Immature natural killer cell (primary cell): ENCODE data around the gene MRPS2. TPM values are rescaled to one million over a fixed set of nuclear protein-coding genes. Genes with fewer than 3 reads are reported as not detected.
"Not testable (repeated sequence)": the region's sequence is repeated elsewhere in the genome, so short reads cannot be mapped to it uniquely, and the experiment has no call there.

Experiments
- DNase-seq, 3 donors: peaks; one replicate each; pipeline ENCODE4 v3.0.0; 2022; ENCODE audit warnings: mixed read lengths in 1 of 3
- H3K27ac Mint-ChIP-seq, 6 donors: one replicate each; pipeline ENCODE4 v1.8.0; 2020; ENCODE audit warnings: mixed read lengths in 6 of 6, mild to moderate bottlenecking in 5 of 6, inconsistent platforms in 4 of 6, moderate library complexity in 3 of 6
- H3K27me3 Mint-ChIP-seq, 3 donors: one replicate each; pipeline ENCODE4 v1.8.0; 2020 to 2021; ENCODE audit warnings: low read depth in 3 of 3, mild to moderate bottlenecking in 3 of 3, mixed read lengths in 3 of 3, moderate library complexity in 3 of 3, inconsistent platforms in 1 of 3
- H3K36me3 Mint-ChIP-seq, 3 donors: one replicate each; pipeline ENCODE4 v1.8.0; 2020; ENCODE audit warnings: mixed read lengths in 3 of 3, inconsistent platforms in 2 of 3, mild to moderate bottlenecking in 2 of 3
- H3K4me1 Mint-ChIP-seq, 2 donors: one replicate each; pipeline ENCODE4 v1.8.0; 2020; ENCODE audit warnings: inconsistent platforms in 2 of 2, mild to moderate bottlenecking in 2 of 2, mixed read lengths in 2 of 2, moderate library complexity in 1 of 2
- H3K4me3 Mint-ChIP-seq, 5 donors: one replicate each; pipeline ENCODE4 v1.8.0; 2020; ENCODE audit warnings: mild to moderate bottlenecking in 5 of 5, mixed read lengths in 5 of 5, inconsistent platforms in 3 of 5, moderate library complexity in 3 of 5
- H3K9me3 Mint-ChIP-seq, 6 donors: one replicate each; pipeline ENCODE4 v1.8.0; 2020; ENCODE audit warnings: mild to moderate bottlenecking in 6 of 6, mixed read lengths in 6 of 6, inconsistent platforms in 4 of 6, moderate library complexity in 3 of 6
- polyA plus RNA-seq, 3 donors: library from polyadenylated mRNA; unstranded; fragments of 300-500 nt; fragmentation: Illumina TruSeq; gene quantifications; one replicate each; pipeline ENCODE4 v1.2.3, GENCODE V29; 2021

MRPS2 gene
- polyA plus RNA-seq, 3 donors from 2014 or later = 28.6 to 53.4 (median 32.9) TPM

DNA sequence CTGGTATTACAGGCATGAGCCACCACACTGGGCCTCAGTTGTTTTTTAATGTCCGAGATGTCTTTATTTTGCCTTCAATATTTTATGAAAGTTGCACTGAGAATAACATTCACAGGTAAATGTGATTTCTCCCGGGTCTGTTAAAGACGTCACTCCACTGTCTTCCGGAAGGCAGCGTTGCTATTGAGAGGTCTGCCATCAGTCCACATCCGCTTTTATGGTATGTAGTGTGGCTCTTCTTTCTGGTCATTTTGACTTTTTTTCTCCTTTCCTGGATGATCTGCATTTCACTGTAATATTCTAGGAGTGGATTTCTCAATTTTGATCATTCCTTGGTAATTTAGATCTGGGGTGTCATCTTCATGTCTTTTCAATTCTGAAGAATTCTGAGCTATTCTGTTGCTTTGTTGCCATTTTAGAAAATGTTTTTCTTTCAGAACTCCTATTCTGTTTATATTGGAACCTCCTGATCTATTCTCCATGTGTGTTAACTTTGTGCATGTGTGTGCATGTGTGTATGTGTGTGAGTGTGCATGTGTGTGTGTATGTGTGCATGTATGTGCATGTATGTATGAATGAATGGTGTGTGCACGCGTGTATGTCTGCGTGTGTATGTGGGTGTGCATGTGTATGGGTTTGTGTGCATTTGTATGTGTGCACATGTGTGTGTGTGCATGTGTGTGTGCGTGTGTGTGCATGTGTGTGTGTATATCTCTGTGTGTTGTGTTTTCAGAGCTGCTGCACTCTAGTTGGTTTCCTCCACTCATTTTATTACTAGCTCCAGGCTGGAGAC lies 18.9 kb downstream of the MRPS2 start:
- Mint-ChIP-seq H3K9me3 (no peaks in the 10 kb centered on the region), H3K36me3 (no peaks in the 10 kb centered on the region), H3K4me3 (no peak overlapping the region), H3K4me1 (no peaks in the 10 kb centered on the region), H3K27me3 (peaks cover 0 to 3% (median 0%) of the 10 kb centered on the region in 3 donors), H3K27ac (no peak overlapping the region)
- DNase-seq = no peak

- H3K4me3 Mint-ChIP-seq = no peak within 1 kb of the TSS
- no peaks in the 10 kb centered on the region for H3K4me1 Mint-ChIP-seq
- H3K27me3 Mint-ChIP-seq = peaks cover 0 to 3% (median 0%) of the 10 kb centered on the region in 3 donors
- no peaks in the 10 kb centered on the region for H3K9me3 Mint-ChIP-seq
- H3K27ac Mint-ChIP-seq = no peak within 1 kb of the TSS
- H3K36me3 Mint-ChIP-seq = no peaks in the 10 kb centered on the region
- no peak for DNase-seq
Measured at GRCh38 chr9:135520916-135521607, 20.6 kb downstream of the MRPS2 start, which contains the start of gene LCN1. Gene LCN1, plus strand, starts transcription at chr9:135521440. Its CDS starts 58 bp downstream, at chr9:135521498.

- DNase-seq = no peak
- H3K27ac Mint-ChIP-seq = no peak overlapping the region
- H3K36me3 Mint-ChIP-seq = no peaks in the 10 kb centered on the region
- no peaks in the 10 kb centered on the region for H3K4me1 Mint-ChIP-seq
- peaks cover 0 to 3% (median 0%) of the 10 kb centered on the region in 3 donors for H3K27me3 Mint-ChIP-seq
- H3K4me3 Mint-ChIP-seq = no peak overlapping the region
- H3K9me3 Mint-ChIP-seq = no peaks in the 10 kb centered on the region
Measured at GRCh38 chr9:135521608-135522095, 21.2 kb downstream of the MRPS2 start.

- H3K27ac Mint-ChIP-seq = no peak overlapping the region
- H3K4me3 Mint-ChIP-seq = no peak overlapping the region
- no peak for DNase-seq
- peaks cover 0 to 3% (median 0%) of the 10 kb centered on the region in 3 donors for H3K27me3 Mint-ChIP-seq
- H3K4me1 Mint-ChIP-seq = no peaks in the 10 kb centered on the region
- H3K9me3 Mint-ChIP-seq = no peaks in the 10 kb centered on the region
- H3K36me3 Mint-ChIP-seq = no peaks in the 10 kb centered on the region
Measured at GRCh38 chr9:135522137-135522877, 21.8 kb downstream of the MRPS2 start.

DNA sequence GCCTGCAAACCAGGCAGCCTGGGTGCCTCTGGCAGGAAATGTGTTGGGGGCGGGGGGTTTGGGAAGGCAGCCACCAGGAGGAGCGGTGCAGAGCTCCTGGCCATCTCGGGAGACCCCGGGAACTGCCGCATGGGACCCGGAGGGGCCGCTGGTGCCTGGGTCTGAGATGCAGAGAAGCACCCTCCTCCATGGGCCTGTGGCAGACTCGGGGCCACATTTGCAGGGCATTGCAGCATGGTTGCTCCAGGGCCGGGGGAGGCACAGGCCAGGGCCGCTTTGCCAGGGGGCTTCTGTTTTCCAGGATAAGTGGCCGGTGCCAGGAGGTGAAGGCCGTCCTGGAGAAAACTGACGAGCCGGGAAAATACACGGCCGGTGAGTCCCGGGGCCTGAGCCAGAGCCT lies 22.4 kb downstream of the MRPS2 start:
- H3K27ac Mint-ChIP-seq = no peak overlapping the region
- no peaks in the 10 kb centered on the region for H3K4me1 Mint-ChIP-seq
- no peak for DNase-seq
- no peaks in the 10 kb centered on the region for H3K36me3 Mint-ChIP-seq
- H3K4me3 Mint-ChIP-seq = no peak overlapping the region
- peaks cover 0 to 3% (median 0%) of the 10 kb centered on the region in 3 donors for H3K27me3 Mint-ChIP-seq
- no peaks in the 10 kb centered on the region for H3K9me3 Mint-ChIP-seq

GRCh38 chr9:135523521-135524129 lies 23.1 kb downstream of the MRPS2 start:
- no peaks in the 10 kb centered on the region for H3K4me1 Mint-ChIP-seq

DNA sequence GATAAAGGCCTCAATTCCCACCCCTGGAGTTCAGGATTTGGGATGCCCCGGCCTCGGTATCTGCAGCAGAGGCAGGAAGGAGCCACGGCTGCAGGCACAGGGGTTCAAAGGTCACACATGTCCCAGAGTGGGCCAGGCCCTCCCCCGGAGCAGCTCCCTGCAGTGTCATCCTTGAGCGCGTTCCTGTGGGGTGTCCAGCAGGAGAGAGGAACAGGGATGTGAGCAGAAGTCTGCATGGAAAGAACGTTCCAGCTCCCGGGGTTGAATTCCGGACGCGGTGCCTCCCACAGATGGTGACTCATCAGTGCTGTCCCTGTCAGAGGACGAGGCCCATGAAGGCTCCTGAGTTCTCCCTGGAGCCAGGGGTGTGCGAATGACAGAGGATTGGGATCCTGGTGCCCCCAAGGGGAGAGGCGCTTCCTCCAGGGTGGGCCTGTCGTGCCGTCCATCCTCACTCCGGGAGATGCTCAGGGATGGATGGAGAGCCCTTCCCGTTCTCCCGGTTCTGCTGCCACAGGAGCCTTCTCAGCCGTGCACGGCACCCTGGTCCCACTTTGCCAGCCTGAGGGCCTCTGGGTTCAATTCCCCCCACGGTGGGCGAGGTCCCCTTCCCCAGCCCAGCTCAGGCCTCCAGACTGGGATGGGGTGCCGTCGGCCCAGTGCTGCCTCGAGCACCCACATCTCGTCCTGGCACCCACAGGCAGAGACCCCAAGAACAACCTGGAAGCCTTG lies 23.8 kb downstream of the MRPS2 start:
- Mint-ChIP-seq H3K27me3 (no peaks in the 10 kb centered on the region), H3K4me3 (no peak overlapping the region), H3K36me3 (no peaks in the 10 kb centered on the region), H3K9me3 (no peaks in the 10 kb centered on the region), H3K4me1 (no peaks in the 10 kb centered on the region), H3K27ac (no peak overlapping the region)
- DNase-seq = no peak

More at GRCh38 chr9:135523521-135524129, 23.1 kb downstream of the MRPS2 start:
- DNase-seq = no peak
- H3K4me3 Mint-ChIP-seq = no peak overlapping the region
- no peak overlapping the region for H3K27ac Mint-ChIP-seq
- H3K36me3 Mint-ChIP-seq = no peaks in the 10 kb centered on the region
- no peaks in the 10 kb centered on the region for H3K27me3 Mint-ChIP-seq
- H3K9me3 Mint-ChIP-seq = no peaks in the 10 kb centered on the region

GRCh38 chr9:135525241-135526088 lies 25.0 kb downstream of the MRPS2 start:
- H3K27ac Mint-ChIP-seq = no peak overlapping the region
- no peaks in the 10 kb centered on the region for H3K4me1 Mint-ChIP-seq
- no peak for DNase-seq
- peaks cover 0 to 1% (median 0%) of the 10 kb centered on the region in 6 donors for H3K9me3 Mint-ChIP-seq
- no peaks in the 10 kb centered on the region for H3K27me3 Mint-ChIP-seq
- no peaks in the 10 kb centered on the region for H3K36me3 Mint-ChIP-seq
- H3K4me3 Mint-ChIP-seq = no peak overlapping the region

DNA sequence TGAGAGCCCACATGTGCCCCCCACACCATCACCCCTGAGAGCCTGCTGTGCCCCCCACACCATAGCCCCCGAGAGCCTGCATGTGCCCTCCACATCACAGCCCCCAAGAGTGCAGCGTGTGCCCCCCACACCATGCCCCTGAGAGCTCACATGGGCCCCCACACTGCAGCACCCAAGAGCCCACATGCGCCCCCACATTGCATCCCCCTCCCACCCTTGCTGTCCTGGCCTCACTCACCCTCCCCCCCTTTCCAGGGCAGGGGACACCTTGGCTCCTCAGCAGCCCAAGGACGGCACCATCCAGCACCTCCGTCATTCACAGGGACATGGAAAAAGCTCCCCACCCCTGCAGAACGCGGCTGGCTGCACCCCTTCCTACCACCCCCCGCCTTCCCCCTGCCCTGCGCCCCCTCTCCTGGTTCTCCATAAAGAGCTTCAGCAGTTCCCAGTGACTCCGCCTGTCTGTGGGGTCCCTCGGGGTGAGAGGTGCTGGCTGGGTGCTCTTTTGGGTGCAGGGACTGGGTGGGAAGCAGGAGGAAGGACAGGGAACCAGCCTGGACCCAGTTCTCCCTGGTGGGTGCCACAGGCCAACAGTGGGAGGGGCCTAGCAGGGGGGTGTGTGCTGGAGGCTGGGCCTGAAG lies 25.7 kb downstream of the MRPS2 start:
- Mint-ChIP-seq H3K36me3 (no peaks in the 10 kb centered on the region), H3K9me3 (peaks cover 0 to 1% (median 0%) of the 10 kb centered on the region in 6 donors), H3K27ac (no peak overlapping the region), H3K4me1 (no peaks in the 10 kb centered on the region), H3K4me3 (no peak overlapping the region), H3K27me3 (no peaks in the 10 kb centered on the region)
- DNase-seq = no peak

DNA sequence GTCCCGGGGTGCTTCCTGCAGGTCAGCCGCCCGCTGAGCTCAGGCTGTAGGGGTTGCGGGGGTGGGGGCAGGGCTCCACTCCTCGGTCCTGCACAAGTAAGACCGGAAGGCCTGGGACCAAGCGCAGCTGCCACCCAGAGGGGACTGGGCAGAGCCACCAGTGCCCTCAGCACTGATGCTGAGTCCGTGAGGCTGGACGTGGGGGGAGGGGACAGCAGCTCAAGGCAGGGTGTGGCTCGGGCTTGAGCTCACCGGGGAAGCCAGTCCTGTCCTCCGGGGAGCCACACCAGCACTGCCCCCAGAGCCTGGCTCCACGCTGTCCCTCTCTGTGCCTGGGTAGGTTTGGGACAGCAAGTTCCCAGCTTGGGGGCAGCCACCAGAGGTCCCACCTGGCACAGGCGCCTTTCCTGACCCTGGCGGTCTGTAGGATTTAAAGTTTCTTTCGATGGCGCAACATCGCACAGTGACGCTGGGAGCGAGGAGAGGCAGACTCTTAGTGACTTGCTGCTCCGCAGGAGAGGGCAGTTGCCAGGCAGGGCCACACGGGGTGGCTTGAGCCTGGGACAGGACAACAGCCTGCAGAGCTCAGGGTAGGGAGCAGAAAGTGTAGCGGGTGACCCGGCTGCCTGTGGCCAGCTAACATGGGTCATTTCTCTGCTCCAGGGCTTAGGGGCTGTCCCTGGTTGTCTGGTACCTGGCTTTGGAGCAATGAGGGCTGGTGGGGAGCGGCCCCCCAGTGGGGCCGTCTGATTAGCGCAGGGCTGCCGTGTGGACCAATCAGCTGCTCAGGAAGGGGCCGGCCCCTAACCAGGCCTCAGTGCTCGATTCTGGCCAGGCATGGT lies 26.5 kb downstream of the MRPS2 start:
- Mint-ChIP-seq H3K36me3 (no peaks in the 10 kb centered on the region), H3K4me1 (no peaks in the 10 kb centered on the region), H3K27me3 (no peaks in the 10 kb centered on the region), H3K9me3 (peaks cover 0 to 1% (median 0%) of the 10 kb centered on the region in 6 donors), H3K27ac (no peak overlapping the region), H3K4me3 (no peak overlapping the region)
- DNase-seq = no peak

DNA sequence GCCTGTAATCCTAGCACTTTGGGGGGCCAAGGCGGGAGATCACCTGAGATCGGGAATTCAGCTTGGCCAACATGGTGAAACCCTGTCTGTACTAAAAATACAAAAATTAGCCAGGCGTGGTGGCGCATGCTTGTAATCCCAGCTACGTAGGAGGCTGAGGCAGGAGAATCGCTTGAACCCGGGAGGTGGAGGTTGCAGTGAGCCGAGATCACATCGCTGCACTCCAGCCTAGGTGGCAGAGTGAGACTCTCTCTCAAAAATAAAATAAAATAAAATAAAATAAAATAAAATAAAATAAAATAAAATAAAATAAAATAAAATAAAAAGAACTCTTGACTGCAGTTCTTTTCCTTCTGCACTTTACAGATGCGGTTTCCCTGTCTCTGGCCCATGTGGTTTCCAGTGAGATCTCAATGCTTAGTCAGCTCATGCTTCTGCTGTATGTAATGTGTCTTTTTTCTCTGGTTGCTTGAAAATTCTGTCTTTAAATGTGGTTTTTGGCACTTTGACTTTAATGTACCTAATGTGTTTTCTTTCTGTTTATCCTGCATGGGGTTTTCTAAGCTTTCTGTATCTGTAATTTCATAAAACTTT lies 28.5 kb downstream of the MRPS2 start:
- H3K4me3 Mint-ChIP-seq, DNase-seq, H3K9me3 Mint-ChIP-seq, H3K27ac Mint-ChIP-seq, H3K36me3 Mint-ChIP-seq, H3K4me1 Mint-ChIP-seq, H3K27me3 Mint-ChIP-seq: not testable (repeated sequence)
